Panc1 (cell line): Measurements from ENCODE around the gene HERC4. TPM values are rescaled to one million over a fixed set of nuclear protein-coding genes. Genes with fewer than 3 reads are reported as not detected.

Experiments
- ATAC-seq: fragments of 200-7000 bp; cut with Tn5 transposase; 2 replicates; pipeline ENCODE4 v1.9.1; 2020; ENCODE audit warnings: mild to moderate bottlenecking, moderate library complexity
- BruUV-seq: library from RNA; stranded (reverse); fragments of 400-500 nt; replicated peaks from 2 replicates; lab custom pipeline; 2021; lab: Mats Ljungman, UMichigan
- CTCF ChIA-PET: fragments of 300-600 bp; sonication (Branson Sonifier 250); formaldehyde crosslinking; loops from one replicate; lab custom pipeline; 2022; ENCODE audit warnings: antibody characterized with exemption; lab: Charles Lee
- POLR2A ChIA-PET: fragments of 300-600 bp; sonication (Branson Sonifier 250); formaldehyde crosslinking; loops from one replicate; lab custom pipeline; 2022; ENCODE audit warnings: antibody characterized with exemption; lab: Charles Lee
- DNase-seq: peaks from one replicate; pipeline ENCODE4 v3.0.0-alpha.2; 2010; ENCODE audit warnings: low read depth, low spot score
- H3K27ac ChIP-seq: 2 replicates; pipeline ENCODE4 v1.5.1; 2011; ENCODE audit warnings: mild to moderate bottlenecking, low read length, inconsistent platforms
- H3K27me3 ChIP-seq: fragments of 200-500 bp; sonication (Bioruptor generic); 2 replicates; pipeline ENCODE4 v1.6.0; 2014; ENCODE audit warnings: low read length, inconsistent platforms; ENCODE audit not compliant: control insufficient read depth, insufficient read depth
- H3K36me3 ChIP-seq: fragments of 200-500 bp; sonication (Bioruptor generic); 2 replicates; pipeline ENCODE4 v1.5.1; 2014; ENCODE audit warnings: inconsistent platforms, mild to moderate bottlenecking, low read length, moderate library complexity; ENCODE audit not compliant: control insufficient read depth, insufficient read depth
- H3K4me1 ChIP-seq: 2 replicates; pipeline ENCODE4 v1.5.1; 2011; ENCODE audit warnings: inconsistent platforms, mild to moderate bottlenecking, low read length, moderate library complexity; ENCODE audit not compliant: control insufficient read depth, insufficient read depth
- H3K4me3 ChIP-seq, 2 experiments: 2 replicates each; pipeline ENCODE4 v1.5.1; 2011 to 2012; ENCODE audit warnings: low read depth in 2 of 2, low read length in 2 of 2, mild to moderate bottlenecking in 2 of 2, inconsistent platforms in 1 of 2, moderate library complexity in 1 of 2
- H3K9me3 ChIP-seq: fragments of 200-500 bp; sonication (Bioruptor generic); 2 replicates; pipeline ENCODE4 v1.5.1; 2014; ENCODE audit warnings: low read depth, mild to moderate bottlenecking, inconsistent platforms, low read length, moderate library complexity; ENCODE audit not compliant: control insufficient read depth, insufficient read depth
- POLR2AphosphoS5 ChIP-seq: IDR thresholded peaks from 2 replicates; pipeline ENCODE4 v1.6.1; 2012; ENCODE audit warnings: mild to moderate bottlenecking, low read depth, low read length, moderate library complexity
- SIN3A ChIP-seq: IDR thresholded peaks from 2 replicates; pipeline ENCODE4 v1.6.1; 2012; ENCODE audit warnings: low read depth, mild to moderate bottlenecking, low read length, moderate library complexity, borderline replicate concordance; ENCODE audit not compliant: insufficient read depth
- TCF7L2 ChIP-seq: IDR thresholded peaks from 2 replicates; pipeline ENCODE4 v1.6.1; 2011; ENCODE audit warnings: mild to moderate bottlenecking, low read depth, low read length, inconsistent platforms
- in situ Hi-C: cut with HindIII; loops from 2 replicates; pipeline ENCODE4 v1.10.0; 2016; ENCODE audit warnings: low sequenced_read_pairs, low pct_unique_long_range_greater_than_20kb
- intact Hi-C: fragments of 100-400 bp; cut with micrococcal nuclease; formaldehyde crosslinking; loops from one replicate; pipeline ENCODE4 v1.10.0; 2022; ENCODE audit not compliant: unreplicated experiment
- total RNA-seq: library from RNA; stranded (reverse); gene quantifications from one replicate; pipeline ENCODE4 v1.2.1, GENCODE V29; 2021; ENCODE audit not compliant: unreplicated experiment
- TF ChIP-seq, protein P1 (sequence below), 2 experiments: IDR thresholded peaks; 2 replicates each; pipeline ENCODE4 v1.6.1; 2011 to 2012; ENCODE audit warnings: low read depth in 2 of 2, control low read depth in 1 of 2, low read length in 1 of 2, mild to moderate bottlenecking in 1 of 2, moderate library complexity in 1 of 2; ENCODE audit not compliant: insufficient read depth in 1 of 2
- TF ChIP-seq, protein P2 (sequence below): fragments of 450-650 bp; IDR thresholded peaks from 2 replicates; pipeline ENCODE4 v1.5.1; 2017; ENCODE audit warnings: mild to moderate bottlenecking

Gene HERC4
- total RNA-seq, 1 experiment from 2014 or later = 119 TPM

DNA sequence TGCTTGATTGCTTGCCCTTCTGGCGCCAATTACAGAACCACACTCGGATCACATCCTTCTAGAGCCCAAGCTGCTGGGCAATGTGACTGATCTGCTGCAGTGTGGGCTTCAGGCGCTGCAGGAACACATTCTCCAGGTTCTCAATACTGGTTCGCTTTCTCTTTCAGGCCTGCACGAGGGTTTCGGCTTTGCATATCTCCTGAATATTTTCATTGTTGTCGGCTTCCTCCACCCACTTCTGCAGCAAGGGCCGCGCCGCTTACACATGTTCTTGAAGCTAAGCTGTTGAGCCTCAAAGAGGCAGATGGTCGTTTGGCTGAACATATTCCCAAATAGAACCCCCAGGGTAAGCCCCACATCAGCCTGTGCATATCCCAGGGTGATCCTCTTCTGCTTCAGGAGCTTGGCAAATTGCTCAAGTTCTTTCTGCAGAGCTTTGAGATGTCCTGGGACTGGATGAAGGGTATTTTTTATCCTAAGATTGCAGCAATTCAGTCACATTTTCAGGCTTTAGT lies 64.6 kb downstream of the HERC4 start:
- no peak overlapping the region for H3K4me3 ChIP-seq
- no peaks in the 10 kb centered on the region for H3K9me3 ChIP-seq
- no peak overlapping the region for H3K27ac ChIP-seq
- ChIA-PET POLR2A (no interaction called here), CTCF (no interaction called here)
- H3K27me3 ChIP-seq = no peaks in the 10 kb centered on the region
- intact Hi-C loops = no loop called here
- H3K36me3 ChIP-seq = peaks cover 23% of the 10 kb centered on the region
- no peak for ATAC-seq
- TF ChIP-seq SIN3A = no peak
- no peak for TF ChIP-seq TCF7L2
- TF ChIP-seq POLR2AphosphoS5 = no peak
- TF ChIP-seq, protein P1, sequence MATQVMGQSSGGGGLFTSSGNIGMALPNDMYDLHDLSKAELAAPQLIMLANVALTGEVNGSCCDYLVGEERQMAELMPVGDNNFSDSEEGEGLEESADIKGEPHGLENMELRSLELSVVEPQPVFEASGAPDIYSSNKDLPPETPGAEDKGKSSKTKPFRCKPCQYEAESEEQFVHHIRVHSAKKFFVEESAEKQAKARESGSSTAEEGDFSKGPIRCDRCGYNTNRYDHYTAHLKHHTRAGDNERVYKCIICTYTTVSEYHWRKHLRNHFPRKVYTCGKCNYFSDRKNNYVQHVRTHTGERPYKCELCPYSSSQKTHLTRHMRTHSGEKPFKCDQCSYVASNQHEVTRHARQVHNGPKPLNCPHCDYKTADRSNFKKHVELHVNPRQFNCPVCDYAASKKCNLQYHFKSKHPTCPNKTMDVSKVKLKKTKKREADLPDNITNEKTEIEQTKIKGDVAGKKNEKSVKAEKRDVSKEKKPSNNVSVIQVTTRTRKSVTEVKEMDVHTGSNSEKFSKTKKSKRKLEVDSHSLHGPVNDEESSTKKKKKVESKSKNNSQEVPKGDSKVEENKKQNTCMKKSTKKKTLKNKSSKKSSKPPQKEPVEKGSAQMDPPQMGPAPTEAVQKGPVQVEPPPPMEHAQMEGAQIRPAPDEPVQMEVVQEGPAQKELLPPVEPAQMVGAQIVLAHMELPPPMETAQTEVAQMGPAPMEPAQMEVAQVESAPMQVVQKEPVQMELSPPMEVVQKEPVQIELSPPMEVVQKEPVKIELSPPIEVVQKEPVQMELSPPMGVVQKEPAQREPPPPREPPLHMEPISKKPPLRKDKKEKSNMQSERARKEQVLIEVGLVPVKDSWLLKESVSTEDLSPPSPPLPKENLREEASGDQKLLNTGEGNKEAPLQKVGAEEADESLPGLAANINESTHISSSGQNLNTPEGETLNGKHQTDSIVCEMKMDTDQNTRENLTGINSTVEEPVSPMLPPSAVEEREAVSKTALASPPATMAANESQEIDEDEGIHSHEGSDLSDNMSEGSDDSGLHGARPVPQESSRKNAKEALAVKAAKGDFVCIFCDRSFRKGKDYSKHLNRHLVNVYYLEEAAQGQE (IDR thresholded peaks at IDR 0.05; ENCODE audit: insufficient read depth in 1 of 2, low read depth in 2 of 2, low read length in 1 of 2) = no peak
- TF ChIP-seq, protein P2, sequence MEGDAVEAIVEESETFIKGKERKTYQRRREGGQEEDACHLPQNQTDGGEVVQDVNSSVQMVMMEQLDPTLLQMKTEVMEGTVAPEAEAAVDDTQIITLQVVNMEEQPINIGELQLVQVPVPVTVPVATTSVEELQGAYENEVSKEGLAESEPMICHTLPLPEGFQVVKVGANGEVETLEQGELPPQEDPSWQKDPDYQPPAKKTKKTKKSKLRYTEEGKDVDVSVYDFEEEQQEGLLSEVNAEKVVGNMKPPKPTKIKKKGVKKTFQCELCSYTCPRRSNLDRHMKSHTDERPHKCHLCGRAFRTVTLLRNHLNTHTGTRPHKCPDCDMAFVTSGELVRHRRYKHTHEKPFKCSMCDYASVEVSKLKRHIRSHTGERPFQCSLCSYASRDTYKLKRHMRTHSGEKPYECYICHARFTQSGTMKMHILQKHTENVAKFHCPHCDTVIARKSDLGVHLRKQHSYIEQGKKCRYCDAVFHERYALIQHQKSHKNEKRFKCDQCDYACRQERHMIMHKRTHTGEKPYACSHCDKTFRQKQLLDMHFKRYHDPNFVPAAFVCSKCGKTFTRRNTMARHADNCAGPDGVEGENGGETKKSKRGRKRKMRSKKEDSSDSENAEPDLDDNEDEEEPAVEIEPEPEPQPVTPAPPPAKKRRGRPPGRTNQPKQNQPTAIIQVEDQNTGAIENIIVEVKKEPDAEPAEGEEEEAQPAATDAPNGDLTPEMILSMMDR = no peak
- no peaks in the 10 kb centered on the region for H3K4me1 ChIP-seq
- no TSS peak for BruUV-seq
- no peak for DNase-seq
- in situ Hi-C loops = no loop called here

DNA sequence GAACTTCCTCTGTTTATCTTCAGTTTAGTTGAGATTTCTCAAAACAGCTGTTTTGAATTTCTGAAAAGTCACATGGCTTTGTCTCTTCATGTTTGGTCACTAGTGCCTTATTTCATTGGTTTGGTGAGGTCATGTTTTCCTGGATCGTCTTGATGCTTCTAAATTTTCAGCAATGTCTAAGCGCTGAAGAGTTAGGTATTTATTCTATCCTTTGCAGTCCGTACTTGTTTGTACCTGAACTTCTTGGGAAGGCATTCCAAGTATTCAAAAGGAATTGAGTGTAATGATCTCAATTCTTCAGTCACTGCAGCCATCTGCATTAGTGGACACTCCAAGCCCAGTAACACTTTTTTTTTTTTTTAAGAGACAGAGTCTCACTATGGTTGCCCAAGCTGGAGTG lies 67.7 kb downstream of the HERC4 start:
- no peak overlapping the region for H3K4me3 ChIP-seq
- TF ChIP-seq, protein P2 = no peak
- TF ChIP-seq, protein P1 (IDR thresholded peaks at IDR 0.05; ENCODE audit: insufficient read depth in 1 of 2, low read depth in 2 of 2, low read length in 1 of 2) = no peak
- TF ChIP-seq POLR2AphosphoS5 (no peak), TCF7L2 (no peak), SIN3A (no peak)
- in situ Hi-C loops = no loop called here
- 0 out of 2 replicates have a peak, but pooled peaks have one; percentile 6 for ATAC-seq
- H3K36me3 ChIP-seq = peaks cover 10% of the 10 kb centered on the region
- ChIA-PET CTCF (no interaction called here), POLR2A (no interaction called here)
- H3K9me3 ChIP-seq = no peaks in the 10 kb centered on the region
- DNase-seq = no peak
- no TSS peak for BruUV-seq
- no peaks in the 10 kb centered on the region for H3K4me1 ChIP-seq
- no peak overlapping the region for H3K27ac ChIP-seq
- intact Hi-C loops = no loop called here
- H3K27me3 ChIP-seq = no peaks in the 10 kb centered on the region
